GM12864 (cell line): Measurements from ENCODE around the gene AHDC1.
A peak's percentile ranks its signal among the peaks of the same experiment; 100 is the strongest.

ENCODE experiments used
- DNase-seq: peaks from one replicate; pipeline ENCODE4 v3.0.0-alpha.2; 2011; ENCODE audit warnings: low read depth
- H3K4me3 ChIP-seq: 2 replicates; pipeline ENCODE4 v1.5.1; 2011; ENCODE audit warnings: mild to moderate bottlenecking, low read depth, low read length, control low read depth
- CTCF ChIP-seq: IDR thresholded peaks from 2 replicates; pipeline ENCODE4 v1.5.1; 2011; ENCODE audit warnings: low read depth, mild to moderate bottlenecking, moderate library complexity, low read length, control low read depth, inconsistent platforms; ENCODE audit errors: missing control alignments

AHDC1 gene

DNA sequence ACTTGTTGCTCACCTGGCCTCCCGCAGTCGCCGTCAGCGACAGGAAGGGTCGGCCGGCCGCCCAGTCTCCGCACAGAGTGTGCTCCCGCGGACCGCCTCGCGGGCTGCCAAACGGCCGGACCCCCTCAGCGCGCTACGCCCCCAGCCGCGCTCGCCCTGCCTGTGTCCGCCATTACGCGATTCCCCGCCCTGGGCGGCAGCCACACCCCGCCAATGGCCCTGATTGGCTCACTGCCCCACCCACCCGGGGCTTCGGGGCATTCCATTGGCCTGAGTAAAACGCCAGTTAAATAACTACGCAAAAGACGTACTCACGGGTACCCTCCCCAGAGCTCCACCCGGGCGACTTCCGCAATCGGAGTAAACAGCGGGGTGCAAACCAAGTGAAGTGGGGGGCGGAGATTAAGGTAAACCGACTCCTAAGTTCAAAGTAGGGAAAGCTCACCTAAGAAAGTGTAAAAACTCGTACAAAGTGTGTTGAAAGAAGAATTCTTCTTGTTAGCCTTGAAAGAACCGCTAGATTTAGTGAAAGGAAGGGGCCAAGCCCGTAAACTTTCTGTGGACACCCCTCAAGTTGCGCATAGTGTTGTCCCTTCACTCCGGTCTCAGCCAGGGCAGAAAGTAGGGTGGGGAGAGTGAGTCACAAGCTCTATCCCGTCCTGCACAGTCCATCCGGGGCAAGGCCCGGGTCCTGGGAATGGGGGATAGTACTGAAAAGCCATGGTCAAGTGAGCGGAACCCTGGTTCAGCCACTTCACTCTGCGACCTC is 113.8 kb downstream of the AHDC1 start, which contains the start of gene WASF2:
WASF2 (minus strand) TSS at position 195 of the 769 bp plus-strand sequence. CDS start 61,277 bp downstream, outside the sequence.
- no peak for TF ChIP-seq CTCF
- peak within 1 kb of the TSS; percentile 92 for H3K4me3 ChIP-seq
- DNase-seq: peak; percentile 96

DNA sequence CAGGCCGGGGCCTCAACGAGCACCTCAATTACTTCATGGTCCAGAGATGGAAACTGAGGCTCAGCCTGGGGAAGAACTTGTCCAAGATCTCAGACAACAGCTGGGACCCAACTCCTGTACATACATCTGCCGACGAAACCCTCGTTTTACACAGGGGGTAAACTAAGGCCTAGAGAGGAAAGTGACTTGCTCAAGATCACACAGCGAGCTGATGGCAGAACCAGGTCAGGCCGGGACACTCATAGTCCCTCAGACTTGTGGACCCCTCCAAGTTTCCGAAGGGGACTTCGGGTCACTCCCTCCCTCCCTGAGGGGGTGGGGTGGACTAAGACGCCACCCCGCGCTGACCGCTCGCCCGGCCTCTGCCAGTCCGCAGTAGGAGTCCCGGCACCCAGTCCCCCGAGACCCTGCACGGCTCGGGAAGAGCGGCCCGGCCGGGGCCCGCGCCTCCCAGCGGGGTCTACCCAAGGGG is 114.4 kb downstream of the AHDC1 start:
- no peak for TF ChIP-seq CTCF
- H3K4me3 ChIP-seq: peak overlapping the region; percentile 92
- DNase-seq: no peak

DNA sequence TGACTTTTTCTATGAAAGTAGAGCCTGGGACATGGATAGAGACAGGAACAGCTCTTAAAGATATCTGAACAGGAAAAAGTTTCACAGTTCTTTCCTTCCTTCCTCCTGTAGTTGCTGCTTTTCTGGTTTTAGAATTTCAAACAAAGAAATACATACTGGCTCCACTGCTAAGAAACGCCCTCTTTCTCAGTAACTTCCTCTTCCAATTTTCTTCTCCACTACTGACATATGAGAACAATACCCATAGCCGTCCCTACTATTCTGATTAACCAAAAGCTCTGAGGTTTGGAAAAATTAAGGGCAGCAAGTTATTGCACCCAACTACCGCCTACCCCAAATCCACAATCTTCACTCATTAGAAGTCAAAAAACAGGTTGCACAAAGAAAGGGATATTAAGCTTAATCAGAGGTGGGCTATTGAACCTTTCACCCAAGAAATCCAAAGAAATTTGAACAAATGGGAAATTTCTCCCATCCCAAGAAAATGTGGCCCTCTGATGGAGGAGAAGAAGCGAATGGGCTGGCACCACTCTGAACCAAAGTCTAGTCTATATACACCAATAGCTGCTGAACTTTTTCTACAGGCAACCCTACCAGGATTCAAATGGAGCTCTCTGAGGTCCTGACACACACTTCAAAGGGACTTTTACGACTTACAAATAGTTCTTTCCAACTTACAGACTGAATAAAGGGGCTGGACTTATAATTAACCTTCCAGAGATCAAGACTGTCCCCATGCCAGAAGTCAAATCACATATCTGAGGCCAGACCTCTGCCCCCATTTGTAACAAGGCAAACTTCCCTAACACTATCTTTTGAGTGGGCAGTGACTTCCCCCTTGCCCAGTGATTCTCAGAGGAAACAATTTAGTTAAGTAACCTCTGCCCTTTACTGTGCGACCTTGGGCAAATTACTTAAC is 115.7 kb downstream of the AHDC1 start:
- TF ChIP-seq CTCF: no peak
- DNase-seq: no peak
- H3K4me3 ChIP-seq: peak overlapping the region; percentile 92

DNA sequence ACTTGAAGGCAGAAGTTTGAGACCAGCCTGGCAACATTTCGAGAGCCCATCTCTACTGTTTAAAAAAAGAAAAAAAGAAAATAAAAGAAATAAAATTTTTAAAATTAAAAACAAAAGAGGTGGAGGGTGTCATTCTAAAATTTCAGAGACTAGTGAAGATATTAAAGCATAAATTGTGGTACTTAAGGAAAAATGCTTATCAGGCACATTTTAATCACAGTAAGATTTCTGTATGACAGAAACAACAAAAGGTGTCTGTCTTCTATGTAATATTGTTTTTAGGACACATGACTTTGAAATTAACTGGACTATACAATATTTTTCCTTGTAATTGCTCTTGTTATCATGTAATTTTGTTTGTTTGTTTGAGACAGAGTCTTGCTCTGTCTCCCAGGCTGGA is 118.6 kb downstream of the AHDC1 start:
- no peak for TF ChIP-seq CTCF
- DNase-seq: no peak
- H3K4me3 ChIP-seq: no peak overlapping the region
